ENCODE results near the gene PTPRM. TPM values are rescaled to one million over a fixed set of nuclear protein-coding genes. Genes with fewer than 3 reads are reported as not detected.

Gene PTPRM
- total RNA-seq, 4 donors from 2014 or later, result 81.5 to 98.9 (median 86.8) TPM

DNA sequence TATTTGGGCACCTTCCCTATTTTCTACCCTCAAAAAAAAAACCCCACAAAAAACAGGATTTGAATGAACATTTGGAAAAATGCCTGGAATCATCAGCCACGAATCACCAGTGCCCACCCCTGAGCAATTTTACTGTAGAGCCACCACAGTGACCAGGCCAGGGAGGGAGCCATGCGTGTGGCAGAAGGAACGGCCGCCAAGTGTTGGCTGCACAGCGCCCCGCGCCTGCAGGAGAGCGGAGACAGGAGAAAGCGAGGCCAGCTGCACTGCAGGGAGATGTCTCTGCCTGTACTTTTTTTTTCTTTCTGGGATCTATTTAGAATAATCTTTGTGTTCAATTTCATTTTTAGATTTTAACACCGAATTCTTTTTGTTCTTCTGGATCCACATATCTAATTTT lies 772.8 kb downstream of the PTPRM start:
- no peaks in the 10 kb centered on the region for H3K9me3 ChIP-seq
- H3K4me1 ChIP-seq, result peaks cover 0 to 23% (median 4%) of the 10 kb centered on the region in 3 donors
- H3K36me3 ChIP-seq, result peaks cover 0 to 11% of the 10 kb centered on the region in 2 donors
- no peaks in the 10 kb centered on the region for H3K27me3 ChIP-seq
- 74 to 81% methylated on average over 10 of the region's 10 CpGs for WGBS, 2 donors (ENCODE audit: low coverage in 1 of 2)
- H3K27ac ChIP-seq, result no peak overlapping the region
- no peak overlapping the region for H3K4me3 ChIP-seq
- ATAC-seq, result no peak
- TF ChIP-seq, protein P1, sequence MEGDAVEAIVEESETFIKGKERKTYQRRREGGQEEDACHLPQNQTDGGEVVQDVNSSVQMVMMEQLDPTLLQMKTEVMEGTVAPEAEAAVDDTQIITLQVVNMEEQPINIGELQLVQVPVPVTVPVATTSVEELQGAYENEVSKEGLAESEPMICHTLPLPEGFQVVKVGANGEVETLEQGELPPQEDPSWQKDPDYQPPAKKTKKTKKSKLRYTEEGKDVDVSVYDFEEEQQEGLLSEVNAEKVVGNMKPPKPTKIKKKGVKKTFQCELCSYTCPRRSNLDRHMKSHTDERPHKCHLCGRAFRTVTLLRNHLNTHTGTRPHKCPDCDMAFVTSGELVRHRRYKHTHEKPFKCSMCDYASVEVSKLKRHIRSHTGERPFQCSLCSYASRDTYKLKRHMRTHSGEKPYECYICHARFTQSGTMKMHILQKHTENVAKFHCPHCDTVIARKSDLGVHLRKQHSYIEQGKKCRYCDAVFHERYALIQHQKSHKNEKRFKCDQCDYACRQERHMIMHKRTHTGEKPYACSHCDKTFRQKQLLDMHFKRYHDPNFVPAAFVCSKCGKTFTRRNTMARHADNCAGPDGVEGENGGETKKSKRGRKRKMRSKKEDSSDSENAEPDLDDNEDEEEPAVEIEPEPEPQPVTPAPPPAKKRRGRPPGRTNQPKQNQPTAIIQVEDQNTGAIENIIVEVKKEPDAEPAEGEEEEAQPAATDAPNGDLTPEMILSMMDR (IDR thresholded peaks at IDR 0.05), result no peak
- TF ChIP-seq POLR2A (IDR thresholded peaks at IDR 0.05) (no peak), EP300 (IDR thresholded peaks at IDR 0.05) (no peak), POLR2AphosphoS5 (IDR thresholded peaks at IDR 0.05) (no peak)

DNA sequence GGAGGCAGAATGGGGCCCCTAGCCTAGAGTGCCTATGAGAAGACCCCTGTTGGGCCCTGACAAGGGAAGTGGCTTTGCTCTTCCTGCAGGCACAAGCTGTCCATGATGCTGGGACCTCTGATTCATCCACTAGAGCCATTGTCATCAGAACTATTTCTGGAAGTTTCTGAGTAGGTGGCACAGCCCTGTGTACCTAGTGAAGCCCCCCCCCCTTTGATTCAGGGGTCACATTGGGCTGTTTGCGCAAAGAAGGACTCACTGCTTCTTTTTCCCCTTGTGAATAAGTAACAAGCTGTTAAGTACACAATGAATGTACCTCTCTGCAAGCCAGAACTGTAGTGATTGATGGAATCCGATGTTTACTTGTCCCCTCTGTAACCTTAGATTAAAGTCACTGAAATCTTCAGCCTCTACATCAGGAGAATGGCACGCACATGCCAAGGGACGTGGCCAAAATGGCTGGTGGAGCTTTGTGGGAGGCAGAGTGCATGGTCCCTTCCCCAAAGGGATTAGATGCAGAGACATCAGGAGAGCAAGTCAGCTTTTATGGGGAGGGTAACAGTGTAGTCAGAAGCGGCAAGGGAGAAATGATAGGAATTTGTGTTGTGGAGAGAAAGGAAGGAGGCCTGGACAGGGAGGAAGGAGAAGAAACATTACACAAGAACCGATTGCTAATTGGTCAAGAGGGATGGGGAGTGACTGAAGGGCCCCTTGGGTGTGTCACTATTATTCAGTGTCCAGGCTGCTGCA lies 774.5 kb downstream of the PTPRM start:
- Histone ChIP-seq H3K4me1 (peaks cover 0 to 23% (median 4%) of the 10 kb centered on the region in 3 donors), H3K9me3 (no peaks in the 10 kb centered on the region), H3K27ac (no peak overlapping the region), H3K27me3 (no peaks in the 10 kb centered on the region), H3K36me3 (peaks cover 0 to 20% of the 10 kb centered on the region in 2 donors), H3K4me3 (no peak overlapping the region)
- peak; percentile 48 for TF ChIP-seq POLR2AphosphoS5 (IDR thresholded peaks at IDR 0.05)
- TF ChIP-seq EP300 (IDR thresholded peaks at IDR 0.05), result no peak
- peak; percentile 49 for ATAC-seq
- WGBS, 2 donors (ENCODE audit: low coverage in 1 of 2), result 38 to 52% methylated on average over 4 to 5 of the region's 6 CpGs

DNA sequence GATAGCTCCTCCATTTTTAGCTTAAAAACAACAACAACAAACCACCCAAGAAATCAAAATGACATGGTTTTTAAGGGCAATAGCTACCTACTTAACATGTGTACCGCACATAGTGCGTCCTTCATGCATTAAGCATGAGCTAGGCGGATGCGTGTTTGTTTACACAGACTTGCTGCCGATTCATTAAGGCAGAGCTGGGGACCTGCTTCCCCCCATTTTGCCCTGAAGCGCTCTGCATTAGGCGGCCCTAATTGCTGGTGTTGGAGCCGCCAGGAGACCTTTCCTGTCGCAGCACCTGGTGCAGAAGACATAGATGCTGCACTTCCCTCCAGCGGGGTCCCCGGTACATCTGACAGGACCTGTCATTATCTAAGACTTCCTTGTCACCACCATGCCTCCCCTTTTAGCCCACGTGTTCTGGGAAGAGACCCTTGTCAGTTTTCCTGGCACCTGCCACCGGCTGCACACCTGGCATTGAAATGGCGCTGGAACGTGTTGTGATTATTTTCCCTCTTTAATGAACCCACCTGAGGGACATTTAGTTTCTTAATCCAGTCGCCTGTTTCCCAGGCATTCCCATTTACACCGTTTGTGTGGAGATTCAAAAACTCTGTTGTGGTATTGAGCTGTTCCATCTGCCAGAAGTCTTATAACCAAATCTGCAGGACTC lies 781.1 kb downstream of the PTPRM start:
- 90 to 94% methylated on average over 11 to 13 of the region's 17 CpGs for WGBS, 2 donors (ENCODE audit: low coverage in 1 of 2)
- Histone ChIP-seq H3K9me3 (no peaks in the 10 kb centered on the region), H3K27me3 (no peaks in the 10 kb centered on the region), H3K36me3 (peaks cover 0 to 38% of the 10 kb centered on the region in 2 donors), H3K27ac (no peak overlapping the region), H3K4me3 (no peak overlapping the region), H3K4me1 (no peaks in the 10 kb centered on the region)
- TF ChIP-seq EP300 (IDR thresholded peaks at IDR 0.05) (no peak), POLR2AphosphoS5 (IDR thresholded peaks at IDR 0.05) (no peak), POLR2A (IDR thresholded peaks at IDR 0.05) (no peak)
- TF ChIP-seq, protein P1 (IDR thresholded peaks at IDR 0.05), result no peak
- ATAC-seq, result no peak

DNA sequence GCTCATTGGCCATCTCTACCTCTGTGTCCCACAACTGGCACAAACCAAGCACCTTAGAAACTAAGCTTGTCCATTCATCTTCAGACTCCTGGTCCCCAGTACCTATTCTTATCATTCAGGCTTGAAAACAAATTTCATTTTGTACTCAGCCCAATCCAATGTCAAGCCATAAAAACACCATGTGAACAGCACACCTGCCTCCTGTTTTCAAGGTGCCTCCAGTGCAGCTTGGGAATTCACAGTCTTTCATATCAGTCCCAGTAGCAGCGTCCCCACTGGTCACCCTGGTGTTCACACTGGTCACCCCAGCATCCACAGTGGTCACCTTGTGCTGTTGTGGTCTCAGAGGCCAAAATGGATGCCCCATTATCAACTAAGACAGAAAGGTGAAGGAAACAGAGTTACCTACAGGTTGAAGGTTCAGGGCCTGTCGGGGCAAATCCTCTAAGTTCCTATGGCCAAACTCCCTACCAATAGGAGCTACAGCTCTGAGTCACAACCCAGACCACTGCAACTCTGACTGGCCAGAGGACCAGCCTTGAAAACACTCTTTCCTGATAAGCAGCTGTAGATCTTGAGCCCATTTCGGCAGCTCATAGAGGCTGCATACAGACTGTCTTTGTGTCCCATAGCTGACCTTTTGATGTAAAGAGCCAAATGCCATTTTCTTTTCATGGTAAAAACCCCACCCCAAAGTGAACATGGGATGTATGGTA lies 782.6 kb downstream of the PTPRM start:
- no peaks in the 10 kb centered on the region for H3K4me1 ChIP-seq
- no peak for ATAC-seq
- WGBS, 2 donors (ENCODE audit: low coverage in 1 of 2), result 90 to 100% methylated on average over 1 to 2 of the region's 3 CpGs
- no peaks in the 10 kb centered on the region for H3K27me3 ChIP-seq
- peaks cover 0 to 27% of the 10 kb centered on the region in 2 donors for H3K36me3 ChIP-seq
- TF ChIP-seq, protein P1 (IDR thresholded peaks at IDR 0.05), result no peak
- TF ChIP-seq POLR2A (IDR thresholded peaks at IDR 0.05), result no peak
- no peak for TF ChIP-seq EP300 (IDR thresholded peaks at IDR 0.05)
- TF ChIP-seq POLR2AphosphoS5 (IDR thresholded peaks at IDR 0.05), result no peak
- H3K4me3 ChIP-seq, result no peak overlapping the region
- no peak overlapping the region for H3K27ac ChIP-seq
- H3K9me3 ChIP-seq, result no peaks in the 10 kb centered on the region

DNA sequence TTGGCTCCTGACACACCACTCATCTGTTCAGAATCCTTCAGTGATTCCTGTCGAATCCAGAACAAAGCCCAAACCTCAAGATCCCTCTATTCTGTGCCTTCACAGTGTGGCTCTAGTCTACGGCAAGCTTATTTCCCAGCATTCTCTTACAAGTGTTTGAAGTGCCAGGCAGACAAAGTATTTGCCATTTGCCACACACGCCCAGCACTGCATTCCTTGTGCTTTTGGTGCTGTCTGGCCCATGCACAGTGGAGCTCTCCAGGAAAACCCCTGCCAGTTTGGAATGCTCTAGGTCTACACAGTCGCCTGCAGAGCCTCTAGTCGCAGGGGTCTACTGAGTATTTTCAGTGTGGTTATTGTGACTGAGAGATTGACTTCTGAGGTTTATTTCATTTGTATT lies 783.5 kb downstream of the PTPRM start:
- Histone ChIP-seq H3K9me3 (no peaks in the 10 kb centered on the region), H3K4me3 (no peak overlapping the region), H3K27me3 (no peaks in the 10 kb centered on the region), H3K4me1 (no peaks in the 10 kb centered on the region), H3K36me3 (peaks cover 0 to 27% of the 10 kb centered on the region in 2 donors), H3K27ac (no peak overlapping the region)
- TF ChIP-seq, protein P1 (IDR thresholded peaks at IDR 0.05), result no peak
- no peak for TF ChIP-seq POLR2A (IDR thresholded peaks at IDR 0.05)
- TF ChIP-seq EP300 (IDR thresholded peaks at IDR 0.05), result no peak
- no peak for TF ChIP-seq POLR2AphosphoS5 (IDR thresholded peaks at IDR 0.05)
- no peak for ATAC-seq
- WGBS, 2 donors (ENCODE audit: low coverage in 1 of 2), result 100% methylated on average over 1 to 4 of the region's 5 CpGs

All from gastroesophageal sphincter (tissue), 4 donors.